ENCODE measurements around the gene TMEM259. TPM values are rescaled to one million over a fixed set of nuclear protein-coding genes. Genes with fewer than 3 reads are reported as not detected.

Gene TMEM259
- total RNA-seq (2014; rRNA removed; shearing (Covaris generic)), result 46.9 and 58.0 TPM in 2 replicates

- DNase-seq (ENCODE audit: low read depth), result peak; percentile 96
Observed at GRCh38 chr19:1020868-1021425, at the start of gene TMEM259. Gene TMEM259, minus strand, starts transcription at chr19:1021123. Its CDS starts 127 bp downstream, at chr19:1020996.

- DNase-seq (ENCODE audit: low read depth), result no peak
Observed at GRCh38 chr19:1070576-1070930, 49.6 kb upstream of the TMEM259 start.

GRCh38 chr19:1069009-1069779, 48.3 kb upstream of the TMEM259 start:
- DNase-seq (ENCODE audit: low read depth), result no peak

GRCh38 chr19:1068009-1069001, 47.4 kb upstream of the TMEM259 start:
- no peak for DNase-seq (ENCODE audit: low read depth)

GRCh38 chr19:1067341-1067957, 46.5 kb upstream of the TMEM259 start:
- DNase-seq (ENCODE audit: low read depth), result no peak

- DNase-seq (ENCODE audit: low read depth), result no peak
Observed at GRCh38 chr19:1066748-1067340, 45.9 kb upstream of the TMEM259 start, which contains the start of gene ARHGAP45. Gene ARHGAP45, plus strand, starts transcription at chr19:1067167. Its CDS starts 239 bp downstream, at chr19:1067406.

GRCh38 chr19:1066251-1066747, 45.4 kb upstream of the TMEM259 start:
- DNase-seq (ENCODE audit: low read depth), result no peak

GRCh38 chr19:1065606-1066109, 44.7 kb upstream of the TMEM259 start:
- no peak for DNase-seq (ENCODE audit: low read depth)

GRCh38 chr19:1064661-1065605, 44.0 kb upstream of the TMEM259 start:
- DNase-seq (ENCODE audit: low read depth), result peak; percentile 66

- DNase-seq (ENCODE audit: low read depth), result no peak
Observed at GRCh38 chr19:1063909-1064660, 43.2 kb upstream of the TMEM259 start.

GRCh38 chr19:1063030-1063908, 42.3 kb upstream of the TMEM259 start:
- no peak for DNase-seq (ENCODE audit: low read depth)

- DNase-seq (ENCODE audit: low read depth), result no peak
Observed at GRCh38 chr19:1062387-1063029, 41.6 kb upstream of the TMEM259 start.

GRCh38 chr19:1061987-1062386, 41.1 kb upstream of the TMEM259 start:
- DNase-seq (ENCODE audit: low read depth), result no peak

GRCh38 chr19:1060689-1061088, 39.8 kb upstream of the TMEM259 start:
- DNase-seq (ENCODE audit: low read depth), result no peak

- DNase-seq (ENCODE audit: low read depth), result no peak
Observed at GRCh38 chr19:1058112-1058511, 37.2 kb upstream of the TMEM259 start.

GRCh38 chr19:1057176-1057855, 36.4 kb upstream of the TMEM259 start:
- DNase-seq (ENCODE audit: low read depth), result peak; percentile 66
